Measurements from ENCODE around the gene PNLIPRP3. TPM values are rescaled to one million over a fixed set of nuclear protein-coding genes. Genes with fewer than 3 reads are reported as not detected.
"Not testable (repeated sequence)": the region's sequence is repeated elsewhere in the genome, so short reads cannot be mapped to it uniquely, and the experiment has no call there.

The PNLIPRP3 gene
- not detected for total RNA-seq

DNA sequence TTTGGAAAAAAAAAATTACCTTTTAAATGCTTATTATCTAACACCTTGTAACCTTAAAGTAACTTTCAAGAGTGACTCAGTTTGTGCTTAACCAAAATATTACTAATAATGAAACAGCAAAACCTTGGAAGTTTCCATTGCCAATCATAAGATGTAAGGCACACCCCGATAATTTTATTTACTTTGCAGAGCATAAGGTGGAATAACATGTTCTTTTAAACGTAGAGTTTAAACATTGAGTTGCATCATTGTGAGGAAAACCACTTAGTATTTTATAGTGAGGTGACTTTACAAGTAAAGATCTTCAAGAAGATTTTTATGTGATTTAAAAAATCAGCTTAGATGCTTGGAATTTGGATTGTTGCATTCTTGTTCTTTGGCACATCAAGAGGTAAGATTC is at the start of gene PNLIPRP3:
Gene PNLIPRP3 (plus strand): TSS at position 177 of the 400 bp plus-strand sequence. CDS start 166 bp downstream, at position 343.
- DNase-seq (ENCODE audit: low spot score in 2 of 2) (no peak), ATAC-seq (no peak)
- Mint-ChIP-seq H3K36me3 (no peaks in the 10 kb centered on the region), H3K9me3 (no peaks in the 10 kb centered on the region), H3K27ac (no peak within 1 kb of the TSS)

DNA sequence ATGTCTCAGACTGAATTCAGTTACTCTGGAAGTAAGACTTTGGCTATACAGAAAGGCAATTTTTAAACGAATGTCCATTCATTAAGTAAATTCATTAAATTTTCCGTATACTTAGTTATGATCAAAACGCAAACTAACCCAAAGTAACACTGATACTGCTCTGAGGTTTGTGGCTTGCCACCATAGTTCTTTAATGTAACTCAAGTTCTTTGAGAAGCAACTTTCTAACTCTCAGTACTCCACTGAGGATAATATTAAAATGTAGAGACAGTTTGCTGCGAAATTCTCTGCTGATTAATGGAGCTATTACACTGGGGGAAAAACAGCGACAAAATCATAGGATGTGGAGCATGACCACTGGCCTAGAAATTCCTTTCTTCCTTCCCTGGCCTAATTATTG is 45.4 kb upstream of the PNLIPRP3 start:
- no peak overlapping the region for H3K27ac Mint-ChIP-seq
- no peaks in the 10 kb centered on the region for H3K9me3 Mint-ChIP-seq
- ATAC-seq: no peak
- no peak for DNase-seq (ENCODE audit: low spot score in 2 of 2)
- no peaks in the 10 kb centered on the region for H3K36me3 Mint-ChIP-seq

DNA sequence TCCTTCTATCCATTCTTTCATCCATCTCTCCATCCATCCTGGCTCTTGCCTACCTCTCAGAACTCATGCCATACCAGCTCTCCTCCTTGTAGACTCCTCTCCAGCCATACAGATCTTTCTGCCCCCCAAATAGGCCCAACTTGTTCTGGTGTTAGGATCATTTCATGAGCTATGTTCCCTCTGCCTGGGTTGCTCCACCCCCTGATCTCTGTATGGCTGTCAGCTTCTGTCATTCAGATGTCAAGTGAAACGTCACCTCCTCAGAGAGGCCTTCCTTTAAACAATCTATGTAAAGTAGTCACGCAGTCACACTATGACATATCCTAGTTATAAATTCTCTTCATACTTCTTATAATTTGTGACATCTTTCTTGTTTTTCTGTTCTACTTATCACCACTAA is 42.3 kb upstream of the PNLIPRP3 start:
- no peaks in the 10 kb centered on the region for H3K36me3 Mint-ChIP-seq
- H3K9me3 Mint-ChIP-seq: no peaks in the 10 kb centered on the region
- DNase-seq (ENCODE audit: low spot score in 2 of 2) (no peak), ATAC-seq (no peak)
- no peak overlapping the region for H3K27ac Mint-ChIP-seq

DNA sequence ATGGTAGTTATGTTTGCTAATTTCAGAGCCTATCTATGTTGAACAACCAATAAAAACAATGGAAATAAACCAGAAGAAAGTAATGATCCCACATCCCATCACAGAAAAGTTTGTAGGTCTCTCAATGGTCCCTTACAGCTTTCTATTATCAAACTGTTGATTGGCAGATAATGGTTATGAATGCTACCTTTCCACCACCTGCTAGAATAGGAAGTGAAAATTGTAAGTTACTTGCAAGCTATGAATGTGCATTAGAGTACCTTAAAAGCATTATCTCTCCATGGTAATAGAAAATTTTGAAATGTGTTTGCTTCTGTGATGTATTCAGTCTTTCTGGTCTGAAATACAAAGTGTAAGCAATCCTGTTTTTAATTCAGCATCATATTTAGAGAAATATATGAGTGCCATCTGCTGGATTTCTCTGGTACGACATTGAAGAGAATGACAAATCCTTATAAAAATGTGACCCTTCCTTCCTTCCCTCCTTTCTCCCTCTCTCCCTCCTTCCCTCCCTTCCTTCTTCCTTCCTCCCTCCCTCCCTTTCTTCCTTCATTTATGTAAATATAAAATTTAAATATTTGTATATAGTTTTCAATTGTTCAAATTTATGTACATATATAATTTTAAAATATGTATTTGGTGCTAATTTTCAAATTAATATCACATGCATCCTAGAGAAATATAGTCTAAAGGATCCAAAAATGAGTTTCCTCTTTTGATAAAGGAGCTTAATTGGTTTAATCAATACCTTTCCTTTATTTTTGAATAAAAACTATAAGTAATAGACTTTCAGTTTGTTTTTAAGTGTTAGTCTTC is 41.4 kb upstream of the PNLIPRP3 start:
- H3K9me3 Mint-ChIP-seq: no peaks in the 10 kb centered on the region
- DNase-seq (ENCODE audit: low spot score in 2 of 2) (peak in 1 of 2 donors; percentile 9), ATAC-seq (no peak)
- no peaks in the 10 kb centered on the region for H3K36me3 Mint-ChIP-seq
- no peak overlapping the region for H3K27ac Mint-ChIP-seq

DNA sequence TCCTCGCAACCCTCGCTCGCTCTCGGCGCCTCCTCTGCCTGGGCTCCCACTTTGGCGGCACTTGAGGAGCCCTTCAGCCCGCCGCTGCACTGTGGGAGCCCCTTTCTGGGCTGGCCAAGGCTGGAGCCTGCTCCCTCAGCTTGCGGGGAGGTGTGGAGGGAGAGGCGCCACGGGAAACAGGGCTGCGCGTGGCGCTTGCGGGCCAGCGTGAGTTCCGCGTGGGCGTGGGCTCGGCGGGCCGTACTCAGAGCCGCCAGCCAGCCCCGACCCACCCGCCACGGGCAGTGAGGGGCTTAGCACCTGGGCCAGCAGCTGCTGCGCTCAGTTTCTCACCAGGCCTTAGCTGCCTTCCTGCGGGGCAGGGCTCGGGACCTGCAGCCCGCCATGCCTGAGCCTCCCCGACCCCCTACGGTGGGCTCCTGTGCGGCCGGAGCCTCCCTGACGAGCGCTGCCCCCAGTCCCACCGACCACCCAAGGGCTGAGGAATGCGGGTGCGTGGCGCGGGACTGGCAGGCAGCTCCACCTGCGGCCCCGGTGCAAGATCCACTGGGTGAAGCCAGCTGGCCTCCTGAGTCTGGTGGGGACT is 34.3 kb upstream of the PNLIPRP3 start:
- H3K27ac Mint-ChIP-seq; H3K36me3 Mint-ChIP-seq; ATAC-seq; DNase-seq (ENCODE audit: low spot score in 2 of 2); H3K9me3 Mint-ChIP-seq: not testable (repeated sequence)

DNA sequence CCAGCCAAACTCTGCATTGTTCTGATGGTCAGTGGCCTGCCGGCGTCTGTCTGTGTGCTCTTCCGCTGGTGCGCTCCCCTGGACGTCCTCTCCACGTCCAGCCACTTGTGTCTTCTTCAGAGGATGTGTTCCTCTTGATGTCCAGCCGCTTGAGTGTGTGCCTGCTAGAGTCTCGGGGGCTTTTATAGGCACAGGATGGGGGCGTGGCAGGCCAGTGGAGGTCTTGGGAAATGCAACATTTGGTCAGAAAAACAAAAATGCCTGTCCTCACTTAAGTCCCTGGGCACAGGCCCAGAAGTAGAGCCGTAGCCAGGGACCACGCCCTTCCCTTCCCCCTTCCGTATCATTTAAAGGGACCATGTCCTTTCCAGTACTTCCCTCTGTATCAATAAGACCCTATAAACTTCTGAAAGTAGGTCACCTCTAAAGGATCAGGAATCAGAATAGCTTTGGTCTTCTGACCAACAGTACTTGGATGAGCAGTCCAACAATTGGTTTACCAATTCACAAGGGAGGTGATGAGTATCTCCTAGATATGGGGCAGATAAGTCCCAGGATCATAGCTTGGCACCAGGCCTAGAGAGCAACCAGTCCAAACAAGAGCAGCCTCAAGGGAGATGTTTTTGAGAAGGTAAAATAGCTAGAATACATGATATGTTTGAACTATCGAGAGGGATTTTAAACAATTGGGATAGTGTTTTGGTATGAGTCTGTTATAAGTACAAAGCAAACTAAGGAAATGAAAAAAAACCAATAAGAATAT is 32.2 kb upstream of the PNLIPRP3 start:
- DNase-seq (ENCODE audit: low spot score in 2 of 2) (no peak), ATAC-seq (no peak)
- Mint-ChIP-seq H3K9me3 (no peaks in the 10 kb centered on the region), H3K36me3 (no peaks in the 10 kb centered on the region), H3K27ac (no peak overlapping the region)

DNA sequence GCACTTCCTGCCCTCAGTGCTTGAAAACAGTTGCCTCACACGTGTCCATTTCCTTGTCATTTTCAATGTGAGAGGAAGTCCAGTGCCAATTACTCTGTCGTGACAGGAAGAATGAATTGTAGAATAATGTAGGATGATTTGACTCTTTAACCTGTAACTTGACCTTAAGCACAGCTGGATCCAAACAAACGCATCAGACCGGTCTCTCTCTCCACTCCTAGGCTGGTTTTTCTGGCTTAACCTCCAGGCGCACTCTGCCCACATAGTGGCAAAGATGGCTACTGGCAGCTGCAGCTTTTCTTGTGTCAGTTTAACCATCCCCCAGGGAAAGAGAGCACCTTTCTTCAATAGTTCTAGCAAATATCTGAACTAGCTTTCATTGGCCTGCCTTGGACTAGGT is 29.4 kb upstream of the PNLIPRP3 start:
- Mint-ChIP-seq H3K27ac (no peak overlapping the region), H3K36me3 (no peaks in the 10 kb centered on the region), H3K9me3 (no peaks in the 10 kb centered on the region)
- no peak for DNase-seq (ENCODE audit: low spot score in 2 of 2)
- no peak for ATAC-seq

DNA sequence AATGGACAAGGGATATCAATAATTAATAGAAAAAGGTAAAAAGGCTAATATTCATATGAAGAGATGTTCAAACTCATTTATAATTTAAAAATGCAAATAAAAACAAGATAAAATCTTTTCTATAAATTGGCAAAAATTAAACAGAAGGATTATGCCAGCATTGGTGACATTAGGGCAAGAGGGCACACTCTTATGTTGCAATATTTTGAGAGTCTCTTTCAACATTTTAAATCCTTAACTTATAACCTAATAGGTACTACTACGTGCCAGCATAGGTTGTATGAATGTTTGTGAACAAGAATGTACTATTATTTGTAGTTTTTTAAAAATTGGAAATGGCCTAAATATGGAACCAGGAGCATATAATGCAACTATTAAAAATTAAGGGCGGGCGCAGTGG is 24.8 kb upstream of the PNLIPRP3 start:
- Mint-ChIP-seq H3K36me3 (no peaks in the 10 kb centered on the region), H3K9me3 (peaks cover 4% of the 10 kb centered on the region in 2 donors), H3K27ac (no peak overlapping the region)
- no peak for ATAC-seq
- no peak for DNase-seq (ENCODE audit: low spot score in 2 of 2)

DNA sequence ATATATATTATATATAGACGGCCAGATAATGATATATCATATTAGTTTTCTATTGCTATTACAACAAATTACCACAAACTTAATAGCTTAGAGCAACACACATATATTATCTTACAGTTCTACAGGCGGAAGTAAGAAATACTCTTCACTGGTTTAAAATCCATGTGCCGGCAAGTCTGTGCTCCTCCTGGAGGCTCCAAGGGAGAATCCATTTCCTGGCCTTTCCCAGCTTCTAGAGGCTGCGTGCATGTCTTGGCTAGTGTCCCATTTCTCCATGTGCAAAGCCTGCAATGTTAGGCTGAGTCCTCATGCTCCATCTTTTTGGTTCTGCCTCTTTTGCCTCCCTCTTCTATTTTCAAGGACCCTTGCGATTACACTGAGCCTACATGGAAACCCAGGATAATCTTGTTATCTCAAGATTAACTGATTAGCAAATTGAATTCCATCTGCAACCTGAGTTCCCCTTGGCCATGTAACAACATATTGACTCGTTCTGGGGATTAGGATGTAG is 23.9 kb upstream of the PNLIPRP3 start:
- ATAC-seq: no peak
- H3K27ac Mint-ChIP-seq: no peak overlapping the region
- no peaks in the 10 kb centered on the region for H3K36me3 Mint-ChIP-seq

DNA sequence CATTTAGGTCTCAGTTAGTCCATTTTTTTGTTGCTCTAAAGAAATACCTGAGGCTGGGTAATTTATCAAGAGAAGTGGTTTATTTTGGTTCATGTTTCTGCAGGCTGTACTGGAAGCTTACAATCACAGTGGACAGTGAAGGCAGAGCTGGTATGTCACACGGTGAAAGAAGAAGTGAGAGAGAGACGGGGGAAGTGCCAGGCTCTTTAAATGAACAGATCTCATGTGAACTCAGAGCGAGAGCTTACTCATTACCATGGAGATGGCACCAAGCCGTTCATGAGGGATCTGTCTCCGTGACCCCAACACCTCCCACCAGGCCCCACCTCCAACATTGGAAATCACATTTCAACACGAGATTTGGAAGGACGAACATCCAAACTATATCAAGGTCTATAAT is 18.9 kb upstream of the PNLIPRP3 start:
- Mint-ChIP-seq H3K36me3 (no peaks in the 10 kb centered on the region), H3K9me3 (peaks cover 4% of the 10 kb centered on the region in 2 donors), H3K27ac (no peak overlapping the region)
- no peak for DNase-seq (ENCODE audit: low spot score in 2 of 2)
- ATAC-seq: no peak

More for the DNA sequence above, 23.9 kb upstream of the PNLIPRP3 start:
- DNase-seq (ENCODE audit: low spot score in 2 of 2): no peak
- H3K9me3 Mint-ChIP-seq: peaks cover 4% of the 10 kb centered on the region in 2 donors

DNA sequence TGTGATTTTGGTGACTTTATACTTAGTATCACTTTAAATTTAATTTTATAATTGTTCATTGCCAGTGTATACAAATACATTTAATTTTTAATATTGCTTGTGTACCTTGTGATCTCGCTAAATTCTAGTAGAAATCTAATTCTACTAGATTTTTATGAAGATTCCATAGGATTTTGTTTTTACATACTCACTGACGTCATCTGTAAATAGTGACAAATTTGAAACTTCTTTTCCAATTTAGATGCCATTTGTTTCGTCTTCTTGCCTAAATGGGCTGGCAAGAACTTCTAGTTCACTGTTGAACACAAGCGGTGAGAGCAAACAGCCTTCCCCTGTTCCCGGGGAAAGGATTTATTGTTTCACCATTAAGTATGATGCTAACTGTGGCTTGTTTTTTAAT is 17.3 kb upstream of the PNLIPRP3 start:
- ATAC-seq: no peak
- DNase-seq (ENCODE audit: low spot score in 2 of 2): no peak
- Mint-ChIP-seq H3K9me3 (peaks cover 4% of the 10 kb centered on the region in 2 donors), H3K27ac (no peak overlapping the region), H3K36me3 (no peaks in the 10 kb centered on the region)

DNA sequence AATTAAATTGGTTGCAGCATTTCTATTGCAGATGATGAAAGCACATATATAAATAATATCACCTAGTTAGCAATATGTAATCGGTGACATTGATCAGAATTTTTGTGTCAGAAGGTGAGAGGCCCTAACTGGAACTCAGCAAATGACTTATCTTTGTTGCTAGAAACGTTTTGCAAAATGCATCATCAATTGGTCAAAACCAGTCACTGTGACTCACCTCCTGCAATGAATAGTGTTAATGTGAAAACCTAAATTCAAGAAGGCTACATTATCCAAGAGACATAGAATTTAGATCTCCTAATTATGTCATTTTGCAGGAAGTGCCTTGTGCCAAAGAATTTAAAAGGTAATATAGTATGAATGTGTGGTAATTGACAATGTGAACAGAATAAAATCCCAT is 9.8 kb upstream of the PNLIPRP3 start:
- Mint-ChIP-seq H3K36me3 (no peaks in the 10 kb centered on the region), H3K27ac (no peak overlapping the region), H3K9me3 (peaks cover 0 to 5% of the 10 kb centered on the region in 2 donors)
- DNase-seq (ENCODE audit: low spot score in 2 of 2) (no peak), ATAC-seq (peak in 1 of 2 donors; percentile 90)

DNA sequence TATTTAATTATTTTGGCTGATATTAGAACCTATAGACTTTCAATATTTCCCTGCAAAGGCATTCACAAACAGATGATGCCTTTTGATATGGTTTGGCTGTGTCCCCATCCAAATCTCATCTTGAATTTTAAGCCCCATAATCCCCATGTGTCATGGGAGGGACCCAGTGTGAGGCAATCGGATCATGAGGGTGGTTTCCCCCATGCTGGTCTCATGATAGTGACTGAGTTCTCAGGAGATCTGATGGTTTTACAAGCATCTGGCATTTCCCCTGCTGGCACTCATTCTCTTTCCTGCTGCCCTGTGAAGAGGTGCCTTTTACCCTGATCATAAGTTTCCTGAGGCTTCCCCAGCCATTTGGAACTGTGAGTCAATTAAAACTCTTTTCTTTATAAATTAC is 9.3 kb upstream of the PNLIPRP3 start:
- Mint-ChIP-seq H3K27ac (no peak overlapping the region), H3K36me3 (no peaks in the 10 kb centered on the region), H3K9me3 (peaks cover 0 to 5% of the 10 kb centered on the region in 2 donors)
- no peak for DNase-seq (ENCODE audit: low spot score in 2 of 2)
- peak in 1 of 2 donors; percentile 24 for ATAC-seq

DNA sequence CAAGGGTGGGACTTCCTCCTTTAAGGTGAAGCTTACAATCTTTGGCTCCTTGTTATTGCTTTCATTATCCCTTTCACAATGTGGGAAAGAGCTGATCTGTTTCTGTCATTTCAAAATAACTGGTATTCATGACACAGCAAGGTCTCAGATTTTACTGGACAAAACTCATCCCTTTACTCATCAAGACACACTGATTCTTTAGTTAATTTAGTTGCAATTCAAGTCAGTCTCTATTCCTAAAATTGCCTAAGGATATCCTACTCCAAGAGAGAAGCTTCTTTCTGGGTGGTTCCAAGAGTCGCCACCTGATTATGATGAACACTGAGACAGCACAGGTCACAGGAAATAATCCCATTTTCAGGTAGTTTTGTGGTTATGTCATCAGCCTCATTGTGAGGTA is 5.8 kb upstream of the PNLIPRP3 start:
- H3K27ac Mint-ChIP-seq: no peak overlapping the region
- no peaks in the 10 kb centered on the region for H3K9me3 Mint-ChIP-seq
- no peak for ATAC-seq
- no peaks in the 10 kb centered on the region for H3K36me3 Mint-ChIP-seq
- no peak for DNase-seq (ENCODE audit: low spot score in 2 of 2)

DNA sequence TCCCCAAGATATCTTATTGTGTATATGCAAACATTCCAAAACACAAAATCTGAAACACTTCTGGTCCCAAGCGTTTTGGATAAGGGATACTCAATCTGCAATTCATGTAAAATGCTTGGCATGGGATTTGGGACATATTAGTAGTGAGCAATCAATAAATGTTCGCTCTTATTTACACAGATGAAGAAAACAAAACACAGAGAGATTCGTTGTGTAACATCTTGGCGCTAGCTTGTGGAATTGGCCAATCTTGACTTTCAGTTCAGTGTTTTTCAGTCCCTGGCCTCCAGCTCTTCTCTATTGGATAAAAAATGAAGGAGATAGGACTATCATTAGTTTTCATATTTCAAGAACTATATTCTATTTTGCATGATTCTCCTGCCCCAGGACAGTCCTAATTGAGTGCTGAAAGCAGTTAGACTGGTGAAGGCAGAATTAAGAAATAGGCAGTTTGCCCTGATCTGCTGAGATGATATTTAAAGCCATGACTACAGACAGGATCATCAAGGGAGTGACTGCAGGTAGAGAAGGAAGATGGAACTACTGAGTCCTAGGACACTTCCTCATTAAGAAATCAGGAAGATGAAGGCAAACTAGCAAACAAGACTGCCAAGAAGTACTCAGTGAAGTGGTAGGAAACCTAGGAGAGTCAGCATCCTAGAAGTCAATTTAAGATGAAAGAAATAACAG is 1.8 kb downstream of the PNLIPRP3 start:
- no peak for DNase-seq (ENCODE audit: low spot score in 2 of 2)
- ATAC-seq: no peak
- Mint-ChIP-seq H3K36me3 (no peaks in the 10 kb centered on the region), H3K27ac (no peak overlapping the region), H3K9me3 (no peaks in the 10 kb centered on the region)

DNA sequence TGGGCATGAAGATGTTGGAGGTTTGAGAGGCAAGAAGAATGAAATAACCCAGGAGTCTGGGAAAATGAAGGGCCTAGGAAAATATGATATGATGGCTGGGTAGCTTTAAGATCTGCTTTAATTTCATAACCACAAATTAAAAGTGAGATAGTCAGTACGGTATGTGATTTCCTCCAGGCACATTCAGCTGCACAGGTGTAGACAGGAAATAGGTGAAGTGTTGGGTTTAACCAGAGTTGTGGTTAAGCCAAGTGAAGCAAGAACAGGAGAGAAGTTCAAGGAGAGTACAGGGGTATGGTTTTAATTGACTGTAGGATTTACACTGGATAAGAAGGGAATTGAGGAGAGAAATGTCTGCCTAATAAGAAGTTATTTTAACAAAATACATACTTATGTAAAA is 2.6 kb downstream of the PNLIPRP3 start:
- Mint-ChIP-seq H3K9me3 (no peaks in the 10 kb centered on the region), H3K27ac (no peak overlapping the region), H3K36me3 (no peaks in the 10 kb centered on the region)
- no peak for DNase-seq (ENCODE audit: low spot score in 2 of 2)
- no peak for ATAC-seq

DNA sequence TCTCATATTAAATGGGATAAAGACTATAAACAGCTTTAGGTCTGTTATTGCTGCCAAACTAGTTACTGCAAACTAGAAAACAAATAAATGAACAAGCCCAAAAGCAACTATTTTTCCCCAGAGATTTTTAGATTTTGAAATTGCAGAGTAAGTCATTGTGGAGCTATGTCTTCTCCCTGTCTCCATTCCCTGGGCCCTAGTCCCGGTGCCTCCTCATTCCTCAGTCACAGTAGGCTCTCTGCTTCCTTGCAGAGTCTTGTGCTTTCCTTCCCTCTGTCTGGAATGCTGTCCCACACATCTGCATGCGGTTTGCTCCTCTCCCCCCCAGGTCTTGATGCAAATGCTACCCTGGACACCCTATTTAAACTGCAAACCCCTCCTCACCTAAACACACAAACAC is 4.0 kb downstream of the PNLIPRP3 start:
- H3K9me3 Mint-ChIP-seq: no peaks in the 10 kb centered on the region
- H3K36me3 Mint-ChIP-seq: no peaks in the 10 kb centered on the region
- DNase-seq (ENCODE audit: low spot score in 2 of 2): no peak
- no peak for ATAC-seq
- no peak overlapping the region for H3K27ac Mint-ChIP-seq

All from activated naive CD4-positive, alpha-beta T cell treated with anti-CD3 and anti-CD28 coated beads, Interleukin-2, amount 50 U/mL, for 72 hours (primary cell).